Measurements from ENCODE around the gene FUCA2.

DNA sequence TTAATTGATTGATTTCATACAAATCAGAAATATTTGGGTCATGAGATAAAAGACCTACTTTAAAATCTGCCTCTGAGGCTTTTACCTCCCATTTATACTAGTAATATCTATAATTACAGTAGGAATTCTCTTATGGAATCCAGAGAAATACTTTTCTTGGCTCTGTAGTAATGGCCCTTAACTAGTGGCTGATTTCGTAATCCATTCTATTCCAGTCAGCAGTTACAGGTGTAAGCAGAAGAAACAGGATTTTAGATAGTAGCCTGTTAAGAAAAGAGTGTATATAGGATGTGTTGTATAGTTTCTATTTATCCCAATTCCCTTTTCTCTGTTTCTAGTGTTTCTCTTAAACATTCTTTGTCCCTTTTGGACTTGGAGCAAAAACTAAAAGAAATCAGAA lies 39.7 kb downstream of the FUCA2 start:
- TF ChIP-seq, protein P1, sequence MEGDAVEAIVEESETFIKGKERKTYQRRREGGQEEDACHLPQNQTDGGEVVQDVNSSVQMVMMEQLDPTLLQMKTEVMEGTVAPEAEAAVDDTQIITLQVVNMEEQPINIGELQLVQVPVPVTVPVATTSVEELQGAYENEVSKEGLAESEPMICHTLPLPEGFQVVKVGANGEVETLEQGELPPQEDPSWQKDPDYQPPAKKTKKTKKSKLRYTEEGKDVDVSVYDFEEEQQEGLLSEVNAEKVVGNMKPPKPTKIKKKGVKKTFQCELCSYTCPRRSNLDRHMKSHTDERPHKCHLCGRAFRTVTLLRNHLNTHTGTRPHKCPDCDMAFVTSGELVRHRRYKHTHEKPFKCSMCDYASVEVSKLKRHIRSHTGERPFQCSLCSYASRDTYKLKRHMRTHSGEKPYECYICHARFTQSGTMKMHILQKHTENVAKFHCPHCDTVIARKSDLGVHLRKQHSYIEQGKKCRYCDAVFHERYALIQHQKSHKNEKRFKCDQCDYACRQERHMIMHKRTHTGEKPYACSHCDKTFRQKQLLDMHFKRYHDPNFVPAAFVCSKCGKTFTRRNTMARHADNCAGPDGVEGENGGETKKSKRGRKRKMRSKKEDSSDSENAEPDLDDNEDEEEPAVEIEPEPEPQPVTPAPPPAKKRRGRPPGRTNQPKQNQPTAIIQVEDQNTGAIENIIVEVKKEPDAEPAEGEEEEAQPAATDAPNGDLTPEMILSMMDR (IDR thresholded peaks at IDR 0.05), result no peak
- TF ChIP-seq EP300 (IDR thresholded peaks at IDR 0.05; ENCODE audit: low read depth), result no peak
- TF ChIP-seq POLR2AphosphoS5 (IDR thresholded peaks at IDR 0.05), result no peak
- no peak for TF ChIP-seq POLR2A (IDR thresholded peaks at IDR 0.05)
